NCI-H2227 (cell line): ENCODE data around the gene ZNF148.

Source experiments
- DNase-seq: peaks from one replicate; lab custom pipeline; 2025; ENCODE audit not compliant: unreplicated experiment; lab: John Stamatoyannopoulos, UW

The ZNF148 gene

DNA sequence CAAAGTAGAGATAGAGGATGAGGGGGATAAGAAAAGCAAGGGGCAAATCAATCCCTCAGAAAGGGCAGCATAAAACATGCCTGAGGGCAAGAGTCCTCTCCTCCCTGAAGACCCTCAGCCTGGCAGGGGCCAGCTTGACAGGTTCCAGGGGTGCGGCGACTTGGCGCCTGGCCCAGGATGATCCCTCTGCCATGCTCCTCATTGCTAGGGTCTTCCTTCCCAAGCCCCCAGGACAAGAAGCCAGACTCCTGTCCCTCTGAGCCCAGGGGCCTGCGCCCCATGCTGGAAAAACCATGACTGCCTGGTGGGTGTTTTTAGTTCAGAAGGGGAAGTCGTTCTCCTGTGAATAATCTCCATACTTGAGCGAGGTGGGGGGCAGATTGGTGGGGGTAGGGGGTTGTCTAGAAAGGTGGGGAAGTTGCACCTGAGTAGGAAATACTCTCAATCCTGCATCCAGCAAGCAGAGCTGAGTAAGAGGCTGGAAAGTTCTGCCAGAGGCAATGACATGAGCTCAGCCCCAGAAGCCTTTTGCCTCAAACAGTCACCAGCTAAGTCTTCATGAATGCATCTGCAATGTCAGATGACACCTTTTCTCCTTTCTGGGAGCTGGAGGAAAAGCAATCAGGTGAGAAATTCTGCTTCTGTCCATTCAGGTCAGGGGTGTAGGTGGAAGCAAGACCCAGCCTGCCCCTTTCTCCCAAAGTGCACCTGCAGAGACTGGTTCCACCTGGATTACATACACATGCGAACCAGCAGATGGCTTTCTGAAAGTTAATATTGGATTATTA is 180.9 kb downstream of the ZNF148 start:
- no peak for DNase-seq

- no peak for DNase-seq
Measured at GRCh38 chr3:125192190-125193035, 182.7 kb downstream of the ZNF148 start.

GRCh38 chr3:125191730-125192129 is 183.4 kb downstream of the ZNF148 start:
- DNase-seq: no peak

DNA sequence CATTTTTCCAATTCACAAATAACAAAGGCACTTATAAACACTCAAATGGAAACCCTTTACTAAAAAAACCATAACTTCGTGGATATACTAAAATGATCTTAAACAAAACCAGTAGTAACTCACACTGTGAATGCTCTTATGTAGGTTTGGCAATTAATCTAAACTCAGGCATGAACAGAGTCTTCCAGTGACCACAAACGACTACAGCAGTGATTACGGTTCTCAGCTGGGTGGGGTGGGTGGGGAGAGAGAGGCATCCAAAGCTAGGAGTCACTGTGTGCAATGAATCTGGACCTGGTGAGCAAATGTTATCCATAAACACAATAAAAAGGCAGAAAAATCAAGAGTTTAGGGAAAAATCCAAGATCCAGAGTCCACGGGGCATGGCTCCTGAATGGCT is 183.9 kb downstream of the ZNF148 start:
- no peak for DNase-seq

DNA sequence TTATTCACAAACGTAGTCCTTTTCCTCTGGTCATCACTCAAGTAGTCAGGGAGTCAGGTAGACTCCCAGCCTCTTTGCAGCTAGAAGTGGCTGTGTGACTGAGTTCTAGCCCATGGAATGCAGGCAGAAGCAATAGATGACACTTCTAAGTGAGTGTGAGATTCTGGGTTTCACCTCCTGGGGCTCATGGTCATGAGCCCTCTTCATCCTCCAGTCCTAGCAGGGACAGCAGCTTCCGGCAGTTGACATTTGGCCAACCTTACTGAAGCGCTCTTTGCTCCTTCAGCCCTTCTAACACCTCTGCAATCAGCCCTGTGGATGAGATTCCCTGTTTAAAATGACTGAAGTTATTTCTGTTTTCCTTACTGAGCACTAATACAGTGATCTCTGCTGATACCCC is 184.3 kb downstream of the ZNF148 start:
- DNase-seq: no peak

DNA sequence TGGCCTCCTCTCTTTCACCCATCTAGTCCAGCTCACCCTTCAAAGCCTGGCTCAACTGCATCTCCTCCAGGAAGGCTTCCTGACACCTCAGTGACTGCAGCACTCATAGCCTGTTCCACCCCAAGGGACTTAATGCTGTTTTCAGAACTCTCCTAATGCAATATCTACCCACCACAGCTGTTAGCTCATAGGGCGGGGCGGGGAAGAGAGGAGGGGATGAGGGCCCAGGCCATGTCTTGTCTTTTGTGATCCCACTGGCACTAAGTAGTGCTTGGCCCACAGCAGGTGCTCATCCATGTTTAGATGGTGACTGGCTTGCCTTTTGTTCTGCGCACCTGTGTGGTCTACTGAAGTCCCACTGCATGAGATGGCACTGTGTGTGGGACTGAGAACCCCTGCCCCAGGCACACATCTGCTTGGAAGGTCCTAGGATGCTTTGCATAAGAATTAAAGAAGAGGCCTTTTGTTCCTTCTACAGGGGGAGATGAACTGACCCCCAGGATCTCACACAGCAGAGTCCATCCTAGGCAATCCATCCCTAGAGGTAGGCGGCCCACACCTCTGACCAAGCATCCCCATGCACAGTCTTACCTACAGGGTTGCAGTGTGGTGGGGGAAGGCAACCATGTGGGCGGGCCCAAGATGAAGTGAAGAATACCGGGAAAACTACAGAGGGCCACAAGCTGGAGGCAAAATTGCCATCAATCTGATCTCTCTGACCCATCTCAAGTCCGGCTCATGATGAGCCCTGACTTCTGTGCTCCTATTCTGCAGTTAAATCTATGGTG is 185.6 kb downstream of the ZNF148 start:
- DNase-seq: no peak

DNA sequence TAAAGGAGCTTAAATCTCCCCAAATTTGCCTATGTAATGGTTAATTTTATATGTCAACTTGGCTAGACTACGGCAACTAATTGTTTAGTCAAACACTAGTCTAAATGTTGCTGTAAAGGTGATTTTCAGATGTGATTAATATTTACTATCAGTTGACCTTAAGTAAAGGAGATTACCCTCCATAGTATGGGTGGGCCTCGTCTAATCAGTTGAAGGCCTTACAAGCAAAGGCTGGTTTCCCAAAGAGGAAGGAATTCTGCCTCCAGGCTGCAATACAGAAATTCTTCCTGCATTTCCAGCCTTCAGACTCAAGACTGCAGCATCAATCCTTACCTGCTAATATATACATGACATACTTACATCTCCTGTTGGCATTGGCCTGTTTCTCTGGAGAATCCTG is 186.2 kb downstream of the ZNF148 start:
- no peak for DNase-seq

- no peak for DNase-seq
Measured at GRCh38 chr3:125187599-125187910, 187.6 kb downstream of the ZNF148 start.

GRCh38 chr3:125186800-125187598 is 188.1 kb downstream of the ZNF148 start:
- no peak for DNase-seq

- DNase-seq: no peak
Measured at GRCh38 chr3:125186261-125186787, 188.8 kb downstream of the ZNF148 start.

DNA sequence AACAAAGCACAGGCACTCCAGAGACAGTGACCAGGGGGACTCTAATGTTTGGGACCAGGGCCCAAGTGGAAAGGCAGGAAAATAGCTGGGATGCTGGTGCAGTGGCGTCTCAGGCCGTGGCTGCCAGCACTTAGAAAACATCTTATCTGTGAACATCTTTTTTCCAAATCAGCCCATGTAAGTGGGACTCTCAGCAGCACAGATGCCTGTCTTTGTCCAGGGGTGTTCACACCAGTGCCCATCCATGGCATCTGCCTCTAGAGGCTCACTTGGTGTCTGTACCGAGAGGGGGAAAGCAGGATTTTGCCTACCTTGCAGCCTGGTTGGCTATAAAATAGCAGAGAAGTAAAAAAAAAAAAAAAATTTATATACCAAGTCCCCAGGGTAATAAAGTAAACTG is 189.3 kb downstream of the ZNF148 start:
- no peak for DNase-seq

DNA sequence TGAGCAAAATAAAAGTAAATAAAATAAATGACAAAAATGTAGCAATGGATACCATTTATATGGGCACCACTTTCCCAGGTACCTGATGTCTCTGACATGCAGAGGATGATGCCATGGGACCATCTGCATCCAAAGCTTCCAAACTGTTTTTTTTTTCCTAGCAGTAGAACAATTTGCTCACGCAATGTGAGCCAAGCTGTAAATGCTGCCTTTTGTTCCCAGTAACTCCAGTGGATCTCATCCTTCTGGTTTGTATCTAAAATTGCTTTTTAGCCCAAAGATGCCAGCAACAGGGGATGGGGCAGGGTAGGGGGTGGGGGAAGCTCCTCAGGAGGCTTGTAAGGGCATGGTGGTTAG is 195.3 kb downstream of the ZNF148 start:
- DNase-seq: no peak

- no peak for DNase-seq
Measured at GRCh38 chr3:125179143-125179883, 195.8 kb downstream of the ZNF148 start.

DNA sequence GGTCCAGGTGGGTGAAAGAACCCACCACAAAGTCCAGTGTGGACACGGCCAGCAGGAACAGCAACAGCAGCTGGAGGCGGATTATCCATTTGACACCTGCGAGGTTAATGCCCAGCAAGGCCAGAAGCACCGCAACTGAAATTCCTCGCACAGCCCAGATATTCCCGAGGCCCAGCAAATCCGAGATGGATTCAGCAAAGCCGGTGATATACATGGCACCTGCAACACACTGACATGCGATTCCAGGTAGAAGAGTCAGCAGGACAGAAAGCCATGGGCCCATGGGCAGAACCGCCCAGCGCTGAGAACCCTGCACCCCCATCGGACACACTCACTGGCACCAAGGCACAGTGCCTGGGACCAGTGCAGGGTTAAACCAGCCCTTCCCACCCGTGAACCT is 197.4 kb downstream of the ZNF148 start:
- no peak for DNase-seq
